IPS-15b (cell line): ENCODE data around the gene PRDM16.

Experiments
- H3K27me3 ChIP-seq: one replicate; pipeline ENCODE4 v1.6.1; 2013; ENCODE audit warnings: low read length; ENCODE audit not compliant: control insufficient read depth, insufficient read depth
- H3K36me3 ChIP-seq: one replicate; pipeline ENCODE4 v1.6.1; 2013; ENCODE audit warnings: low read length; ENCODE audit not compliant: control insufficient read depth, insufficient read depth
- H3K4me1 ChIP-seq: one replicate; pipeline ENCODE4 v1.6.1; 2013; ENCODE audit warnings: mild to moderate bottlenecking, low read length; ENCODE audit not compliant: control insufficient read depth, insufficient read depth
- H3K4me3 ChIP-seq: one replicate; pipeline ENCODE4 v1.5.1; 2013; ENCODE audit warnings: low read depth, low read length
- H3K9ac ChIP-seq: one replicate; pipeline ENCODE4 v1.6.1; 2013; ENCODE audit warnings: low read depth, mild to moderate bottlenecking, low read length
- H3K9me3 ChIP-seq: one replicate; pipeline ENCODE4 v1.6.1; 2013; ENCODE audit warnings: mild to moderate bottlenecking, low read length; ENCODE audit not compliant: control insufficient read depth, insufficient read depth

The PRDM16 gene

DNA sequence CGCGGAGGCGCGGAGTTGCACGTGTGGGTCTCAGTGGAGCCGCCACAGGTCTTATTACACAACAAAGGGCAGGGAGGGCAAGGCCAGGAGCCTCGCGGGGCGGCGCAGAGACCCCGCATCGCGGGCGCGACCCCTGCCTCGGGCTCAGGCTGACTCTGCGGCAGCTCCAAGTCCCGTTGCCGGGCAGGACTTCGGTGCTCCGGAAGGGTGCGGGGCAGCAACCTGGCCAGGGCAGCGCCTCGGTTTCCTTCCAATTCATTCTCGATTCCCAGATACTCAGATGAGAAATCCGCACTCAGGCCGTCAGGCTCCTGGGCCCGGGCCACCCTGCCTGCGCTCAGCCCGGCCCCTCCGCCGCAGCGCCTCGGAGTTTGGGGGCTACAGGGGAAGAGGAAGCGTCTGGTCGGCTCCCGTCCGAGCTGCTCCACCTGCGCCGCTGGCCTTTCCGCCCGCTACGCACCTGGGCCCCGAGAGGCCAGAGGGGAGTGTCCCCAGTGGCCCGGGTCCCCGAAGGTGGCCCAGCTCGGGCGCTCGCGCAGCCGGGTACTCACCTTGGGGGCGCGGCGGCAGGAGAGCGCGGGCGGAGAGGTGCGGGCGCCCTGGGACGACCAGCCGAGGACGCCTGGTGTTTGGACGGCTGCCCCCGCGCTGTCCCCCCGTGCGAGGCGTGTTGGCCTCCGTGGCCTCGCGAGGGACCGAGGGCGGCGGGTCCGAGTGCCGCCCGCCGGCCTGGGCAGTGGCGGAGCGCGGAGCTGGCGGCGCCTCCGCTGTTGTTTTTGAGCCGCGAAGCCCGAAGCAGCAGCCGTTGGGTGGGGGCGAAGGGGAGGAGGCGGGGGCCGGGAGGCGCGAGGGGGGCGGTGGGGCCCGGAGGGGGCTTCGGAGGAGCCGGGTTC, 1.1 kb upstream of the PRDM16 start:
- Histone ChIP-seq H3K36me3 (peaks cover 4% of the 10 kb centered on the region), H3K27me3 (peaks cover 75% of the 10 kb centered on the region), H3K9ac (no peak overlapping the region), H3K9me3 (no peaks in the 10 kb centered on the region), H3K4me3 (peak overlapping the region; percentile 18), H3K4me1 (no peaks in the 10 kb centered on the region)

DNA sequence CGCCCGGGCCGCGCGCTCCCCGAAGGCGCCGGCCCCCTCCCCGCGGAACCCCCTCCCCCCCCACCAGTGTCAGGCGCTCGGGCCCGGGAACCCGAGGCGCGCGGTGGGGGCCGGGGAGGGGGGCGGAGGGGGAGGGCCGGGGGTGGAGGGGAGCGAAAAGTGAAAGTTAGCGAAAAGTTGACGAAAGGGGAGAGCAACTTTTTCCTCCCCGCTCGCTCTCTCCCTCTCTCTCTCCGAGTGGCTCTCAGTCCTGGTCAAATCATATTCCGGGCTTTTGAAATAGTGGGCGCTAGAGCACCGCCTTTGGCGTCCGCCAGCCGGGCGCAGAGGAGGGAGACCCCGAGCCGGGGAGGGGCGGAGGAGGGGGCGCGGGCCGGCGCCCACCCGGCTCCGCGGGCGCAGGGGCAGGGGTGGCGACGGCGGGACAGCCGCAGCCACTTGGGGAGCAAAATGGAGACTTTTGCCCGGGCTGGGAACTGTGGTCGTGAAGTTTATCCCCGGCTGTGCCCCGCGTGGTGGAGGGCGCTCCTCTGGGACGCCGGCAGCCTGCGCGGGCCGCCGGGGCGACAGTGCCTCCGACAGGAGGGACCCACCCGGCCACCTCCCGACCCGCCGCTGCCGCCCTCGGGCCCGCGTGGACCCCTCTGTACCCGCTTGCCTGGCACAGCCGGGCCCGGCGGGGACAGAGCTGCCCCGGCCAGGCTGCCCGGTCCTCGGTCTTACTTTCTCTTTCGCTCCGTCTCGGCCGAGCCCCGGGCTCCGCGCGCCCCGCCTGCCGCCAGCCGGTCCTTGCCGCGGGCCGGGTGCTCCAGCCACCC, 697 bp downstream of the PRDM16 start:
- peaks cover 4% of the 10 kb centered on the region for H3K36me3 ChIP-seq
- H3K9ac ChIP-seq, result no peak overlapping the region
- peaks cover 75% of the 10 kb centered on the region for H3K27me3 ChIP-seq
- peaks cover 4% of the 10 kb centered on the region for H3K4me1 ChIP-seq
- no peaks in the 10 kb centered on the region for H3K9me3 ChIP-seq
- H3K4me3 ChIP-seq, result peak overlapping the region; percentile 22

DNA sequence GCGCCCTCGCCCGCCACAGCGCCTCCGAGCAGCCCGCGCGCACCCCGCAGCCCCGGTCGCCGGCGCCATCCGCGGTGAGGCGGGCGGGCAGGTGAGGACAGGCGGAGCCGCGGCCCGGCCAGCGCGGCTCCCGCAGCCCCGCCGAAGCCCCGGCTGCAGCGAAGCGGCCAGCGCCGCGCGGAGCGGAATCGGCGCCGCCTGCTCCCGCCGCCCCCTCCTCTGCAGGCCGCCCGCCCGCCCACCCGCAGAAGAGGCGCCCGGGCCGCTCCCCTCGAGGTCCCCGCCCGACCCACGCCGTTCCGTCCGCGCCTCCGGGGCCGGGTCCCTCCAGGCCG, 1.3 kb downstream of the PRDM16 start:
- H3K9me3 ChIP-seq, result no peaks in the 10 kb centered on the region
- H3K4me3 ChIP-seq, result no peak overlapping the region
- H3K36me3 ChIP-seq, result peaks cover 4% of the 10 kb centered on the region
- H3K4me1 ChIP-seq, result peaks cover 4% of the 10 kb centered on the region
- peaks cover 74% of the 10 kb centered on the region for H3K27me3 ChIP-seq
- H3K9ac ChIP-seq, result no peak overlapping the region

DNA sequence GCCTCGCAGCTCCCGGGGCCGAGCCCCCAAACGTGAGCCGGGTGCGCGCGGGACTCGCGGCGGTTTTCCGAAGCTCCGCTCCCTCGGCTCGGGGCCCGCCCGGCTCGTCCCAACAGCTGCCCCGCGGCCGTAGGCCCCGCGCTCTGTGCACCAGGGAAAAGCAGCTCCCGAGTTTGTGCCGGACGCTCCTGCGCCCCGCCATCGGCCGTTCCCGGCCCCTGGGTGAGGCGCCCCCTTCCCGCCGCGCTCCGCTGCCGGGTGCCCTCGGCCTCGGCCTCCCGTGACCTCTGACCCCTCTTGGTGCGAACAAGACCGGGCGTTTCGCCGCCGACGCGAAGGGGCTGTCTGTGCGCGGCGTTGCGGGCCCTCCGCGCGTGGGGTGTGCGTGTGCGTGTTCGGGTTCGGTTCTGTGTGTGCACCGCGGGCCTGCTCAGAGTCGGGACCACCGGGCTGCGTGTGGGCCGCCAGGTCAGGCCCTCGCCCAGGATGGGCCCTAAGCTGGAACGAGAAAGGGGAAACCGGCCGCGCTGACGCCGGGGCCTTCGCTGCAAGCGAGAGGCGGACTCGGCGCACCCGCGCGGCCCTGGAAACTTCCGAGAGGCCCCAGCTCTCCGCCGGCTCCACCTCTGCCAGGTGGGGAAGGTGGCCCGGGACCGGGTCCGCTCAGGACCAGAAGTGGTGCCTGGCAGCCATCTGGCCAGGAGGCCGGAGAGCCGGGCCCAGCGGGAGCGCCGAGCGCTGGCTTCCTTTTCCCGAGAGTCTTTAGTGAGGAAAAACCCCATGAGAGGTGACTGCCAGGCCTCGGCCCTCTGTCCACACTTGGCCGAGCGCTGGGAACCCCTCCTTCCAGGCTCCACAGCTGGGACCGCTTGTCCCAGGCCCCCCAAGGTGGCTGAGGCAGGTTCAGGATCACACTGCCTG, 1.9 kb downstream of the PRDM16 start:
- Histone ChIP-seq H3K4me1 (peaks cover 4% of the 10 kb centered on the region), H3K36me3 (peaks cover 4% of the 10 kb centered on the region), H3K9ac (no peak overlapping the region), H3K4me3 (peak overlapping the region; percentile 18), H3K27me3 (peaks cover 67% of the 10 kb centered on the region), H3K9me3 (no peaks in the 10 kb centered on the region)

DNA sequence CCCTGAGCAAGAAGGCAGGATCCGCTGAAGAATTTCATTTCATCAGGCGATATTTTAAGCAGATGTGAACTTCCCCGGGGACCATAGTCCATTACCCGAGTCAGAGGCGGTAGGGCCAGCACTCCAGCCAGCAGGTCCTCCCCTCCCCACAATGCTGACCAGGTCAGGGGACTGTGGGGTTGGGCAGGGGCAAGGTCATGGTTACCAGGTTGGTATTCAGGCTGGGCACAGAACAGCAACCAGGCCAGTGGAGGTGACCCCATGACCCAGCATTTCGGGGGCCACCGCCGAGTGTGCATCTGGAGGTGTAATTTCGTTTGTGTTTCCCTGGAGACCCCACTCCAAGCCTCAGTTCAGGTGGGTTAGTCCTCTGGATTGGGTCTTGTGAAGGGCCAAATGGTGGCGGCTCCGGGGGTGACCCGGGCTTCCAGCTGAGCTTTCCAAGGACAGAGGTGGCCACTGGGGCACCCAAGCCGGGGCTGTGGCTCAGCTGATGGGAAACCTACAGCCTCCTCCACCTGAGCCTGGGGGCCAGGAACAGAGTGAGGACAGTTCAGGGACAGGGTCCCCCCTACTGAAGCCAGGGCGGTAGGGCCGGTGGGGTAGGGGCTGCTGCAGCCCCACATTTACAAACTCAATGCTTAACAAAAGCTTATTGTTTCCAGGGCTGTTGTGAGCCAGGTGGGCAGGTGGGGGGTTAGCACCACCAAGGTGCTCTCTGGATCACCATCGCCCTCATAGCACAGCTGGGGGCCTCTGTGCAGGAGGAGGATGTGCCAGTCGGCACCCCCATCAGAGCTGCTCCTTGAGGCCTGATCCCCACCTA, 2.8 kb downstream of the PRDM16 start:
- Histone ChIP-seq H3K4me3 (no peak overlapping the region), H3K9me3 (no peaks in the 10 kb centered on the region), H3K27me3 (peaks cover 59% of the 10 kb centered on the region), H3K36me3 (peaks cover 4% of the 10 kb centered on the region), H3K4me1 (peaks cover 4% of the 10 kb centered on the region), H3K9ac (no peak overlapping the region)

DNA sequence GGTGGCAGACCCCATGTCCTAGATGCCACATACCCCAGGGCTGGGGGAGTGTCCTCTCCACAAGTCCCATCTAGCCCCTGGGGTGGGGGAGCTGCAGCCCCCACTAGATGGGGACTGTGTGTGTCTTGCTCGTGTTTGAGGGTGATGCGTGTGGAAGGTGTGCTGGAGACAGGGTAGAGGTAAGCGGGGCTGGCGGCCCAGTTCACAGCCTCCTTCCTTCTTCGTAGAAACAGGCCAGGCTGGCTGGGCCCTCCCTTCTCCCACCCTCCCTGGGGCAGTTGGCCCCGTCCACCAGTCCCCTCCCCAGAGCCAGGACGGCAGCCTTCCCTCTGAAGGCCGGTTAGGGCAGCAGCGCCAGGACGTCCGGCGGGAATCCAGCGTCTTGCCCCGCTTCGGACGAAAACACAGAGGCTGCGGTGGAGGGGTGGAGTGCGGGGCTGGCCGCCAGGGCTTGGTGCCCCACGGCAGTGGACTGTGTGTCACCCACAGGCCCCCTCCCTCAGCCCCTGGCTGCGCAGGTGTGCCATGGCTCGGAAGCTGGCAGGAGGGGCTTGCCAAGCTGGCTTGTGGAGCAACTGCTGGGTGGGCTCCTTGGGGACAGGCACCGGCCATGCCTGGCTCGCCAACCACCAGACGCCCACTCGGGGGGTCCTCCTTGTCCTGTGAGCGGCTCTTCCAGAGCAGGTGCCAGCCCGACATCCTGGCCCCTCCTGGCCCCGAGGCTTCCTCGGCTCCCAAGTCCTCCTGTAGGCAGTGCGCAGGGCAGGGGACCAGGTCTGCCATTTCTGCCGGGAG, 3.6 kb downstream of the PRDM16 start:
- Histone ChIP-seq H3K27me3 (peaks cover 51% of the 10 kb centered on the region), H3K4me3 (no peak overlapping the region), H3K4me1 (peaks cover 4% of the 10 kb centered on the region), H3K9ac (peak overlapping the region; percentile 47), H3K9me3 (no peaks in the 10 kb centered on the region), H3K36me3 (peaks cover 4% of the 10 kb centered on the region)

DNA sequence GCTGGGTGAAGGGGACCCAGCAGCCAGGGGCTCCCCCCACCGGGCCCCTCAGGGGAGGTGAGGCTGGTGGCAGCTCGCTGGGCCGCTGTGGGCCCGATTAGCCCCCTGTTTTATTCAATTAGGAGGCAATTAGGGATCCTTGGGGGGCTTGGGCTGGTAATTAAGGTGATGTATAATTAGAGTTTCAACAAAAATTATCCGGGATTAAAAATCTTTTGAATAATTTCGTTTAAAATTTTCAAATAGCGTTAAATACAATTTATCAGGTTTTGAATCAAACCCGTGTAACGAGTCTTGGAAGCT, 4.1 kb downstream of the PRDM16 start:
- no peak overlapping the region for H3K9ac ChIP-seq
- H3K36me3 ChIP-seq, result peaks cover 4% of the 10 kb centered on the region
- no peak overlapping the region for H3K4me3 ChIP-seq
- peaks cover 4% of the 10 kb centered on the region for H3K4me1 ChIP-seq
- H3K9me3 ChIP-seq, result no peaks in the 10 kb centered on the region
- peaks cover 45% of the 10 kb centered on the region for H3K27me3 ChIP-seq

DNA sequence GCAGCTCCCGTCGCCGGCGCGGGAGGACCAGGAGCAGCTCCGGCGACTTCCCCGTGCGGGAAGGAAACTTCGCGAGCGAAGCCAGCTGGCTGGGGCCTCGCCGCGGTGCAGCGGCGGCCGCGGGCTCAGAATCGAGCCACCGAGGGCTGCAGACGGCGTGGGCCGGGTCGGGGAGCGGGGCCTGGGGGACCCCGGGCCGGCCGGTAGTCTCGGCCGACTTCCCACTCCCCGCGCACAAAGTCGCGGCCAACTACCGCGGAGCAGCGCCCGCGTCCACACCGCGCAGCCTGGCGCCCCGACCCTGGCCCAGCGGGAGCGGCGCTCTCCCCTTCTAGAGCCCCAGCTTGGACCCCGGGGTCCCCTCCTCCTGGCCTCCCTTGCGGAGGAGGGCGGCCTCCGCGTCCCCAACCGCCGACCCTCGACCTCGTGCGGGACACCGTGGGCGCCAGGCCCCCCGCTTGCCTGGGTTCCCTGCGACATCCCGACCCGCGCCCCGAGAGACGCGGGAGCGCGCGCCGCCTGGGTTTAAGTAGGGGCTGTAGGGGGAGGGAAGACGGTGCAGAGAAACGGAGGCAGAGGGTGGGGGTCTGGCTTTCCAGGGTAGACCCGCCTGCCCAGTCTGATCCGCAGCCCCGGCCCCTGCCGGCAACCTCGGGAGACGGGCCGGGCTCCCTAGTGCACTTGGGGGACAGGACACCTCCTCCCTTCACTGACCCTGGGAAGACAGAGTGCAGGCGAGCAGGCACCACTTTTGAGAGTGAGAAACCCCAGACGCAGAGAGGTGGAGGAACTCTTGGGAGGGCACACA, 4.7 kb downstream of the PRDM16 start:
- H3K9ac ChIP-seq, result no peak overlapping the region
- H3K4me1 ChIP-seq, result peaks cover 4% of the 10 kb centered on the region
- peaks cover 44% of the 10 kb centered on the region for H3K27me3 ChIP-seq
- no peaks in the 10 kb centered on the region for H3K9me3 ChIP-seq
- peaks cover 4% of the 10 kb centered on the region for H3K36me3 ChIP-seq
- peak overlapping the region; percentile 13 for H3K4me3 ChIP-seq

DNA sequence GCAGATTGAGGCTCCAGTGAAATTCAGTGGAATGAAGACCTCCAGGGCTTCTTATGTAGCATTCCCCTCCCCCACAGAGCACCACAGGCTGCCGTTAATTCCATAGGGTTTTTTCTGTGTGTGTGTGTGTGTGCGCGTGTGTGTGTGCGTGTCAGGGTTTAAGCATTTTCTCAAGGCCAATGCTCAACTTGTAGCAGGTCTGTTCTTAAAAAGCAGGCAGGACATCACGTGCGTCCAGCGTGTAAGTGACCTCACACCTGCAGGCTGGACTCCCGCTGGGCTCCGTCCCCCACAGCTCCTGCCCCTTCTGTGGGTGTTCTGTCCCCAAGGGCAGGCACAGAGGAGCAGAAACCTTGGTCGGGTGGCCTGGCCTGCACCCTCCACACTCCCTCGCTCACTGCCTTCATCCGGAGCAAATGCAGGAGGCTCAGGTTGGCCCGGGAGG, 5.3 kb downstream of the PRDM16 start:
- Histone ChIP-seq H3K36me3 (peaks cover 4% of the 10 kb centered on the region), H3K27me3 (peaks cover 44% of the 10 kb centered on the region), H3K4me3 (no peak overlapping the region), H3K9ac (no peak overlapping the region), H3K9me3 (no peaks in the 10 kb centered on the region), H3K4me1 (peaks cover 4% of the 10 kb centered on the region)

DNA sequence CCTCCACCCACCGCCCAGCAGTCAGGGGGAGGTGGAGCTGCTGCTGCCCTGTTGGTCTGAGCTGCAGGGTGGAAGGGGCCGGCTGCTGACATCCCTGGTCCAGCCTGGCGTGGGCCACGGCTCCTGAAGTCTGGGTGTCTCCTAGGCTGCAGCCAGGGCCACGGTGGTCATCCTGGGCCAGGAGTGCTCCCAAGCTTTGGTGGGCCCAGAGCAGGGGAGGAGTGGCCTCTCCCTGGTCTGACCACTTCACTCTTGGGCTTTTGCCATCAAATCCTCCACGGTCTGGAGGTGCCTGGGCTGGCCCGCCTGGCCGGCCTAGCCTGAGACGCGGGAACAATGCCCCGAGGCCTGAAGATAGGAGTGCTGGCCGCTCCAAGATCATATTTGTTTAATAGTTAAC, 5.8 kb downstream of the PRDM16 start:
- Histone ChIP-seq H3K9ac (no peak overlapping the region), H3K4me3 (no peak overlapping the region), H3K36me3 (peaks cover 4% of the 10 kb centered on the region), H3K27me3 (peaks cover 44% of the 10 kb centered on the region), H3K9me3 (no peaks in the 10 kb centered on the region), H3K4me1 (peaks cover 4% of the 10 kb centered on the region)
